OCI-LY7 (cell line): ENCODE measurements around the gene MEST. TPM values are rescaled to one million over a fixed set of nuclear protein-coding genes. Genes with fewer than 3 reads are reported as not detected.
"Not testable (repeated sequence)": the region's sequence is repeated elsewhere in the genome, so short reads cannot be mapped to it uniquely, and the experiment has no call there.

Experiments
- BruUV-seq: library from RNA; stranded (reverse); fragments of 400-500 nt; replicated peaks from 2 replicates; lab custom pipeline; 2021; lab: Mats Ljungman, UMichigan
- CTCF ChIA-PET: fragments of 300-600 bp; sonication (Branson Sonifier 250); formaldehyde crosslinking; loops from one replicate; lab custom pipeline; 2022; ENCODE audit warnings: antibody characterized with exemption; ENCODE audit not compliant: unreplicated experiment; lab: Charles Lee
- POLR2A ChIA-PET: fragments of 300-600 bp; sonication (Branson Sonifier 250); formaldehyde crosslinking; loops from one replicate; lab custom pipeline; 2022; ENCODE audit warnings: antibody characterized with exemption; lab: Charles Lee
- DNase-seq: peaks from one replicate; pipeline ENCODE4 v3.0.0-alpha.2; 2015; ENCODE audit warnings: low spot score
- H2AFZ ChIP-seq: fragments of 200-600 bp; sonication (generic), shearing (Covaris generic); 2 replicates; pipeline ENCODE4 v1.6.1; 2014; ENCODE audit warnings: mild to moderate bottlenecking, antibody characterized with exemption, low read length, moderate library complexity
- H3K27ac ChIP-seq: fragments of 200-600 bp; sonication (generic); 2 replicates; pipeline ENCODE4 v1.5.1; 2014; ENCODE audit warnings: mixed run types, low read depth, mild to moderate bottlenecking, moderate library complexity, low read length, inconsistent platforms; ENCODE audit not compliant: poor library complexity, severe bottlenecking
- H3K36me3 ChIP-seq: fragments of 200-600 bp; sonication (generic); 2 replicates; pipeline ENCODE4 v1.6.1; 2014; ENCODE audit warnings: mild to moderate bottlenecking, antibody characterized with exemption, low read length, moderate library complexity, mixed read lengths; ENCODE audit not compliant: insufficient read depth
- H3K4me1 ChIP-seq: fragments of 200-600 bp; sonication (generic); 2 replicates; pipeline ENCODE4 v1.5.1; 2014; ENCODE audit warnings: mild to moderate bottlenecking, low read length; ENCODE audit not compliant: insufficient read depth, poor library complexity, severe bottlenecking
- H3K4me2 ChIP-seq: fragments of 200-600 bp; sonication (generic); 2 replicates; pipeline ENCODE4 v1.6.1; 2014; ENCODE audit warnings: mild to moderate bottlenecking, low read length
- H3K4me3 ChIP-seq: fragments of 200-600 bp; sonication (generic); 2 replicates; pipeline ENCODE4 v1.5.1; 2014; ENCODE audit warnings: mild to moderate bottlenecking, low read depth, low read length; ENCODE audit not compliant: poor library complexity, severe bottlenecking
- H3K79me2 ChIP-seq: fragments of 200-600 bp; sonication (generic); 2 replicates; pipeline ENCODE4 v1.6.1; 2016; ENCODE audit warnings: low read depth, mild to moderate bottlenecking, low read length, moderate library complexity, mixed read lengths; ENCODE audit not compliant: insufficient read depth
- H3K9me2 ChIP-seq: fragments of 200-600 bp; sonication (generic); 2 replicates; pipeline ENCODE4 v1.6.1; 2016; ENCODE audit warnings: mild to moderate bottlenecking, low read length, mixed read lengths; ENCODE audit not compliant: insufficient read depth
- H3K9me3 ChIP-seq: fragments of 200-600 bp; sonication (generic); 2 replicates; pipeline ENCODE4 v1.6.1; 2014; ENCODE audit warnings: mild to moderate bottlenecking, mixed run types, low read length, mixed read lengths
- H4K20me1 ChIP-seq: fragments of 200-600 bp; sonication (generic); 2 replicates; pipeline ENCODE4 v1.6.1; 2014; ENCODE audit warnings: mild to moderate bottlenecking, antibody characterized with exemption, low read length, moderate library complexity, mixed read lengths; ENCODE audit not compliant: insufficient read depth
- CTCF ChIP-seq: fragments of 200-600 bp; sonication (generic); conservative IDR thresholded peaks from 2 replicates; pipeline ENCODE4 v1.5.1; 2014; ENCODE audit warnings: mild to moderate bottlenecking, antibody characterized with exemption, low read length, moderate library complexity, mixed read lengths
- EZH2phosphoT487 ChIP-seq: fragments of 200-600 bp; sonication (generic); IDR thresholded peaks from 2 replicates; pipeline ENCODE4 v1.6.1; 2018; ENCODE audit warnings: low read depth, borderline replicate concordance, mild to moderate bottlenecking, mixed run types, antibody characterized with exemption, low read length, moderate library complexity, mixed read lengths
- intact Hi-C: fragments of 100-400 bp; cut with micrococcal nuclease; formaldehyde crosslinking; loops from one replicate; pipeline ENCODE4 v1.10.0; 2022; ENCODE audit not compliant: unreplicated experiment
- total RNA-seq, 2 experiments: library from RNA; depleted of rRNA in 1 of 2; stranded (reverse); fragments of >200 nt in 1 of 2; shearing (Covaris generic) in 1 of 2; gene quantifications; 2 replicates each; pipeline ENCODE4 v1.2.3, GENCODE V29; 2014 to 2022

The MEST gene
- total RNA-seq, 2 experiments from 2014 or later = 1.5 to 5.2 TPM

GRCh38 chr7:130524628-130525027 lies 32.7 kb downstream of the MEST start:
- CTCF ChIA-PET = no interaction called here
- BruUV-seq = no TSS peak
- no peak for DNase-seq
- no peaks in the 10 kb centered on the region for H3K9me3 ChIP-seq
- H2AFZ ChIP-seq = no peak overlapping the region
- POLR2A ChIA-PET = no interaction called here
- TF ChIP-seq CTCF = no peak
- TF ChIP-seq EZH2phosphoT487 = no peak
- no peaks in the 10 kb centered on the region for H3K9me2 ChIP-seq
- no peak overlapping the region for H3K27ac ChIP-seq
- intact Hi-C loops = no loop called here
- no peaks in the 10 kb centered on the region for H4K20me1 ChIP-seq
- H3K4me2 ChIP-seq = no peak overlapping the region
- no peaks in the 10 kb centered on the region for H3K4me1 ChIP-seq
- no peak overlapping the region for H3K4me3 ChIP-seq
- no peaks in the 10 kb centered on the region for H3K36me3 ChIP-seq
- no peaks in the 10 kb centered on the region for H3K79me2 ChIP-seq

DNA sequence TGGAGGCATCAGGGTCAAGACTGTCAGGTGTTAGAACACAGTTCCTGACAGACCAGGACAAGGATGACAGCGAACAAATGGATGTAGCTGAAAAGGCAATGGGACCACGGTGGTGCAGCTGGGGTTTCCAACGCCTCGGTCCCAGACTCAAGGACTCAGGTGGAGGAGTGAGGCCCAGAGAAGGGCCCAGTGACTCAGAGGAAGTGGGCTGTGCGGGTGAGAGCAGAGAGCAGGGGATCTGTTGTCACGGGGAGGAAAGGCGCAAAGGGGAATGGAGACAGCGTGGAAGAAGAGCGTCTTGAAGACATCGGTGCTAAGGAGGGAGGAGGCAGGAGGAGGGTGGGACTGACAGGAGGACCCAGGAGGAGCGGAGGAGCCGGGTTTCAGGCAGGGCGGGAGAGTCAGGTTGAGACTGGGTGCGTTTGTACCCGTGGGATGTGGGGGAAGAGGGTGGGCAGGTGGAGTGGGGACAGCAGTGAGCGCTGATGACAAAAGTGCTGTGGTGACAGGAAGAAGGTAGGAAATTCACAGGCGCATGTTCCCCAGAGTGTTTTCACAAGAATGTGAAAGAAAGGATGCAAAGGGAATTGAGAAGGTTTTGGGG lies 36.0 kb downstream of the MEST start:
- DNase-seq, H3K4me2 ChIP-seq, H3K4me1 ChIP-seq, H3K9me2 ChIP-seq, H3K79me2 ChIP-seq, H3K4me3 ChIP-seq, H4K20me1 ChIP-seq, intact Hi-C loops, H2AFZ ChIP-seq, H3K36me3 ChIP-seq, POLR2A ChIA-PET, H3K27ac ChIP-seq, CTCF ChIA-PET, BruUV-seq, H3K9me3 ChIP-seq: not testable (repeated sequence)

DNA sequence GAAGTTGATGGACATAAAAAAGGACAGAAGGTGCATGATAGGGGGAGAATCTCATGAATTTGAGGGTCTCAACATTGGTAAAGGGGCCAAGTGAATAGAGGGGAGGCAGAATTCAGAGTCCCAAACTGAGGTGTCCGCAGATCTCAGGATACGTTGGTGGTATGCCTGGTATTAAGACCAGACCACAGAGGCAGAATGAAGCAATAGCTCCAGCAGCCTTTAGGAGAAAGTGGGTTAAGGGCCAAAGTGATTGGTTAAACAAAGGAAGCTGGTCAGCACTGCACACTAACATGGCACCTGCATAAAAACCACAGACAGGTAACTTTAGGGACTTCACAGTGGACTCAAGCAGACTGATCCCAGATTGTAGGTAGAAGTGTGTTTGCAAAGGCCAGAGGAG lies 37.5 kb downstream of the MEST start:
- no peaks in the 10 kb centered on the region for H4K20me1 ChIP-seq
- no peak overlapping the region for H2AFZ ChIP-seq
- ChIA-PET POLR2A (no interaction called here), CTCF (no interaction called here)
- H3K9me3 ChIP-seq = no peaks in the 10 kb centered on the region
- no TSS peak for BruUV-seq
- no peak overlapping the region for H3K27ac ChIP-seq
- intact Hi-C loops = no loop called here
- no peak for TF ChIP-seq EZH2phosphoT487
- TF ChIP-seq CTCF = no peak
- no peak overlapping the region for H3K4me2 ChIP-seq
- H3K79me2 ChIP-seq = no peaks in the 10 kb centered on the region
- H3K36me3 ChIP-seq = no peaks in the 10 kb centered on the region
- H3K4me3 ChIP-seq = no peak overlapping the region
- H3K9me2 ChIP-seq = no peaks in the 10 kb centered on the region
- H3K4me1 ChIP-seq = no peaks in the 10 kb centered on the region
- no peak for DNase-seq

- H2AFZ ChIP-seq, H3K36me3 ChIP-seq, DNase-seq, BruUV-seq, CTCF ChIA-PET, H4K20me1 ChIP-seq, H3K4me3 ChIP-seq, H3K9me3 ChIP-seq, intact Hi-C loops, POLR2A ChIA-PET, H3K79me2 ChIP-seq, H3K4me1 ChIP-seq, H3K27ac ChIP-seq, H3K4me2 ChIP-seq, H3K9me2 ChIP-seq: not testable (repeated sequence)
These were observed 46.0 kb downstream of the MEST start for GRCh38 chr7:130537894-130538293.

GRCh38 chr7:130541287-130541686 lies 49.4 kb downstream of the MEST start:
- POLR2A ChIA-PET = not testable (repeated sequence)

More at GRCh38 chr7:130541287-130541686, 49.4 kb downstream of the MEST start:
- H2AFZ ChIP-seq, H3K4me1 ChIP-seq, H3K27ac ChIP-seq, H4K20me1 ChIP-seq, BruUV-seq, CTCF ChIA-PET, H3K9me2 ChIP-seq, DNase-seq, H3K79me2 ChIP-seq, H3K4me2 ChIP-seq, intact Hi-C loops, H3K9me3 ChIP-seq, H3K4me3 ChIP-seq, H3K36me3 ChIP-seq: not testable (repeated sequence)
